Neural crest cell (in vitro differentiated cells): ENCODE measurements around the gene KCNMB4. TPM values are rescaled to one million over a fixed set of nuclear protein-coding genes. Genes with fewer than 3 reads are reported as not detected.

Source experiments
- DNase-seq: peaks from one replicate; pipeline ENCODE4 v3.0.0; 2021; ENCODE audit warnings: low read depth, mixed read lengths, low spot score
- H3K27ac Mint-ChIP-seq: one replicate; pipeline ENCODE4 v1.8.0; 2021; ENCODE audit warnings: mild to moderate bottlenecking, mixed read lengths; ENCODE audit not compliant: unreplicated experiment
- H3K27me3 Mint-ChIP-seq: 2 replicates; pipeline ENCODE4 v1.8.0; 2021; ENCODE audit warnings: low read depth, mild to moderate bottlenecking, mixed read lengths
- H3K36me3 Mint-ChIP-seq: 2 replicates; pipeline ENCODE4 v1.8.0; 2021; ENCODE audit warnings: low read depth, mild to moderate bottlenecking, mixed read lengths
- H3K4me1 Mint-ChIP-seq: 2 replicates; pipeline ENCODE4 v1.8.0; 2021; ENCODE audit warnings: mixed read lengths
- H3K4me3 Mint-ChIP-seq: one replicate; pipeline ENCODE4 v1.8.0; 2021; ENCODE audit warnings: mild to moderate bottlenecking, mixed read lengths
- H3K9me3 Mint-ChIP-seq: 2 replicates; pipeline ENCODE4 v1.8.0; 2021; ENCODE audit warnings: mixed read lengths
- total RNA-seq: library from RNA; stranded (reverse); gene quantifications from 2 replicates; pipeline ENCODE4 v1.2.1, GENCODE V29; 2021
- TF ChIP-seq, protein P1 (sequence below): fragments of 200-600 bp; sonication (generic); conservative IDR thresholded peaks from 2 replicates; pipeline ENCODE4 v1.5.0; 2021; ENCODE audit warnings: antibody characterized with exemption, mild to moderate bottlenecking

Gene KCNMB4
- total RNA-seq, 1 donor from 2014 or later: 6.9 TPM

DNA sequence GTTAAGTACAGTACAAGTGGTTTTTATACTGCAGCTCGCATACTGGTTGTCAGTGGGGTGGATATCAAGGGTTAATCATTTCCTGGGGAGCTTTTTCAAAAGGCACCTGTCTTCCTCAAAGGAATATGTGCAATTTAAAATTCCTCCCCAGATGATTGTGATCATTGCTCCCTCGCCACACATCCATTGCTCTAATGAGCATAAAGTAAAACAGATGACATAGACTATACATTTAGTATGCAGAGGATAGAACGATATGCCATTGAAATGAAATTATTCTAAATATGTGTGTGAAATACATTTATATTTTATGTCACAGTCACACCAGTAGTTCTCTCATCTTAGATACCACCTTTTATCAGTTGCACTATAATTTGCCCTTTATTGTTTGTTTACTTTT lies 36.4 kb upstream of the KCNMB4 start:
- H3K4me3 Mint-ChIP-seq: no peak overlapping the region
- peaks cover 7% of the 10 kb centered on the region for H3K36me3 Mint-ChIP-seq
- TF ChIP-seq, protein P1, sequence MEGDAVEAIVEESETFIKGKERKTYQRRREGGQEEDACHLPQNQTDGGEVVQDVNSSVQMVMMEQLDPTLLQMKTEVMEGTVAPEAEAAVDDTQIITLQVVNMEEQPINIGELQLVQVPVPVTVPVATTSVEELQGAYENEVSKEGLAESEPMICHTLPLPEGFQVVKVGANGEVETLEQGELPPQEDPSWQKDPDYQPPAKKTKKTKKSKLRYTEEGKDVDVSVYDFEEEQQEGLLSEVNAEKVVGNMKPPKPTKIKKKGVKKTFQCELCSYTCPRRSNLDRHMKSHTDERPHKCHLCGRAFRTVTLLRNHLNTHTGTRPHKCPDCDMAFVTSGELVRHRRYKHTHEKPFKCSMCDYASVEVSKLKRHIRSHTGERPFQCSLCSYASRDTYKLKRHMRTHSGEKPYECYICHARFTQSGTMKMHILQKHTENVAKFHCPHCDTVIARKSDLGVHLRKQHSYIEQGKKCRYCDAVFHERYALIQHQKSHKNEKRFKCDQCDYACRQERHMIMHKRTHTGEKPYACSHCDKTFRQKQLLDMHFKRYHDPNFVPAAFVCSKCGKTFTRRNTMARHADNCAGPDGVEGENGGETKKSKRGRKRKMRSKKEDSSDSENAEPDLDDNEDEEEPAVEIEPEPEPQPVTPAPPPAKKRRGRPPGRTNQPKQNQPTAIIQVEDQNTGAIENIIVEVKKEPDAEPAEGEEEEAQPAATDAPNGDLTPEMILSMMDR: no peak
- H3K27me3 Mint-ChIP-seq: no peaks in the 10 kb centered on the region
- no peak overlapping the region for H3K27ac Mint-ChIP-seq
- no peaks in the 10 kb centered on the region for H3K9me3 Mint-ChIP-seq
- no peak for DNase-seq
- H3K4me1 Mint-ChIP-seq: no peaks in the 10 kb centered on the region

DNA sequence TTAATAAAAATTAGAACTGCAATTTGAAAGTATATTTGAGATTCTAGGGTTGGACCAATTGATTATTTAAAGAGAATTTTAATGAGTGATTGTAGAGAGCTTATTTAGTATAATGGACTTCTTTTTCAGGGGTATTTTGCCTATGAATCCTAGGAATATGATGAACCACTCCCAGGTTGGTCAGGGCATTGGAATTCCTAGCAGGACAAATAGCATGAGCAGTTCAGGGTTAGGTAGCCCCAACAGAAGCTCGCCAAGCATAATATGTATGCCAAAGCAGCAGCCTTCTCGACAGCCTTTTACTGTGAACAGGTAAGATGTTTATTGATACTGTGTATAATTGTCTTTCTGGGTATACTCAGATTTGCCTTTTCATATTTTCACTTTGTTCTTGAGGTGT lies 35.9 kb upstream of the KCNMB4 start:
- no peak for DNase-seq
- Mint-ChIP-seq H3K36me3 (peaks cover 7% of the 10 kb centered on the region), H3K4me1 (no peaks in the 10 kb centered on the region), H3K27me3 (no peaks in the 10 kb centered on the region), H3K27ac (no peak overlapping the region), H3K4me3 (no peak overlapping the region), H3K9me3 (no peaks in the 10 kb centered on the region)
- TF ChIP-seq, protein P1: no peak

DNA sequence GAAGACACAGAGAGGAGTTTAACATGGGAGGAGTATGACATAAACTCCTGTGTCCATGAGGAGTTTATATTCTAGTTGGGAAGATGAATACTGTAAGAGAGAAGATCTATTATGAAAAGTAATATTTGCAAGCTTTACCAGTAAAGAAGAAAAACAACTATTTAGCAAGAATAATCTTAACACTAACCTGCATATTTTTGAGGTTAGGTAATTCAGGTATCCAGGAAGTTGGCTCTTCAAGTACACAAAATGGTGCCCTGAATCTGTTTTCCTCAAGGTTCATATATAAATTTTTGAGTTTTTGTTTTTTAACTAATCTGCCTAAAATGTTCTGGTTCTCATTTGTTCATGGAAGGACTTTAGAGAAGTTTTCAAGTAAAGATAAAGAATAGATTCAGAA lies 33.9 kb upstream of the KCNMB4 start:
- no peaks in the 10 kb centered on the region for H3K27me3 Mint-ChIP-seq
- no peaks in the 10 kb centered on the region for H3K9me3 Mint-ChIP-seq
- no peaks in the 10 kb centered on the region for H3K4me1 Mint-ChIP-seq
- TF ChIP-seq, protein P1: no peak
- no peak overlapping the region for H3K27ac Mint-ChIP-seq
- peaks cover 3% of the 10 kb centered on the region for H3K36me3 Mint-ChIP-seq
- no peak for DNase-seq
- no peak overlapping the region for H3K4me3 Mint-ChIP-seq

DNA sequence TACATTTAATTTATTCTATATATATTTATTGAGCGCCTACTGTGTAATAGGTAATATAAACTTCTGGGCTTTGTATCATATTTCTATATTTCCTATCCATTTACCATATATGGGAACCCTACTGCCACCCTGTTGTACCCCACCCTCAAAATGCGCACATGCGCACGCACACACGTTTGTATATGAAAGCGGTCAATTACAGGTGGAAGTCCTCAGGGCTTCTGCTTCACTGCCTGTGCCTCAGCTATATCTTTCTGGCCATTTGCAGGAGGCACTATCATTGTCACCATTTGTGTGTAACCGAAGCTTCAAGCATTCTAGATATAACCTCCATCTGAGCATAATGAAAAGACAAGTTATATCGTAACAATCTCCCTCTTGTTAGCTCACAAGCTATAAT lies 31.3 kb upstream of the KCNMB4 start:
- Mint-ChIP-seq H3K36me3 (peaks cover 8% of the 10 kb centered on the region), H3K4me1 (no peaks in the 10 kb centered on the region), H3K27me3 (no peaks in the 10 kb centered on the region), H3K9me3 (no peaks in the 10 kb centered on the region), H3K27ac (no peak overlapping the region), H3K4me3 (no peak overlapping the region)
- TF ChIP-seq, protein P1: no peak
- DNase-seq: no peak

DNA sequence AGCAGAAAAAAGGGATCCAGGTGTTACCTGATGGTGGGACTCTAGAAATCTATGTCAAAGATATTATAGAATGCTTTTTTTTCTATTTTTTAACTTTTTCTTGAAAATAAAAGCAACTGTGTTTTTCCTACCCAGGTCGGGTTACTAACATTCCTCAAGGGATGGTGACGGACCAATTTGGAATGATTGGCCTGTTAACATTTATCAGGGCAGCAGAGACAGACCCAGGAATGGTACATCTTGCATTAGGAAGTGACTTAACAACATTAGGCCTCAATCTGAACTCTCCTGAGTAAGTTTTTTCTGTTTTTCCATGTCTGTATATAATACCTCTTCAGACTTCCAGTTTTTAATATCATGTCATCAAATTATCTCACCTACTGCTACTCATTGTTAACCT lies 27.6 kb upstream of the KCNMB4 start:
- H3K9me3 Mint-ChIP-seq: no peaks in the 10 kb centered on the region
- H3K27me3 Mint-ChIP-seq: no peaks in the 10 kb centered on the region
- DNase-seq: no peak
- TF ChIP-seq, protein P1: no peak
- H3K4me1 Mint-ChIP-seq: no peaks in the 10 kb centered on the region
- H3K27ac Mint-ChIP-seq: no peak overlapping the region
- H3K36me3 Mint-ChIP-seq: peaks cover 30% of the 10 kb centered on the region
- H3K4me3 Mint-ChIP-seq: no peak overlapping the region

DNA sequence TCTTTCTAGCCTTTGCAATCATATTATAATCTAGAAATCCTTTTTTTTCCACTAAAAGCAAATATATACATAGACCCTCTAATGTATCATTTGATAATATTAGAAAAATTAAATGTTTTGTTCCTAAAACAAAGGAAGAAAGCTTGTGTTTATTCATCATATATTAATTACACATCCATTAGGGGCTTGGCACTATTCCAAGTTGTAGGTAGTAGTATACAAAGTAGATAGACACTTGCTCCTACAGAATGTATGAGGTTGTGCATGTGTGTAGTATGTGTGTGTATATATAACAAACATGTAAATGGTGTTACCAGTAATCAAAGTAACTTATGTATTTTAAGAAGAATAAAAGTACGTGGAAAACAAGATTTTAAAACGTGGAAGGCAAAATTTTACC lies 15.0 kb upstream of the KCNMB4 start:
- DNase-seq: no peak
- Mint-ChIP-seq H3K4me1 (no peaks in the 10 kb centered on the region), H3K27me3 (no peaks in the 10 kb centered on the region), H3K4me3 (no peak overlapping the region), H3K36me3 (peaks cover 4% of the 10 kb centered on the region), H3K9me3 (no peaks in the 10 kb centered on the region), H3K27ac (no peak overlapping the region)
- TF ChIP-seq, protein P1: no peak
